ENCODE data around the gene AIFM2. TPM values are rescaled to one million over a fixed set of nuclear protein-coding genes. Genes with fewer than 3 reads are reported as not detected.

Gene AIFM2
- total RNA-seq, 2 experiments from 2014 or later, result 7.2 to 7.5 TPM

DNA sequence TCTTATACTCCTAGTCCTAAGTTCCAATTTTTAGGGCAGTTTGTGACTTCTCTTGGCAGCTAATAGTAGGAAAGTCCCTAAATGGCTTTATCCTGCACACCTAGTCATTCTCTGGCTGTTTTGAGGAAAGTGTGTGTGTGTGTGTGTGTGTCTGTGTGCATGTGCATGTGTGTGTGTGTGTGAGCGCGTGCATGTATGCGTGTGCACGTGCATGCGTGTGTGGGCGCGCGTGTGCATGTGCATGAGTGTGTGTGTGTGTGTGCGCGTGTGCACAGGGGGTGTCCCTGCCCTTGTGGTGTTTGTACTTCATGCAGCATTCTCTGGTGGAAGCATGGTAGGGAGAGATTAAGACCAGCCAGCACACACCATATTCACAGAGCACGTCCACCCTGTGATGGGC is 61.8 kb downstream of the AIFM2 start:
- no peak for ATAC-seq
- Mint-ChIP-seq H3K27ac (no peak overlapping the region), H3K9me3 (ENCODE audit: insufficient read depth) (no peaks in the 10 kb centered on the region), H3K4me1 (ENCODE audit: low read depth) (no peaks in the 10 kb centered on the region), H3K36me3 (ENCODE audit: low read depth) (no peaks in the 10 kb centered on the region), H3K4me3 (no peak overlapping the region), H3K27me3 (ENCODE audit: low read depth) (peaks cover 5% of the 10 kb centered on the region)
- no peak for DNase-seq
- ChIA-PET POLR2A (no interaction called here), CTCF (no interaction called here)

GRCh38 chr10:70069346-70069745 is 63.3 kb downstream of the AIFM2 start:
- H3K27me3 Mint-ChIP-seq (ENCODE audit: low read depth), result peaks cover 7% of the 10 kb centered on the region
- no peak overlapping the region for H3K4me3 Mint-ChIP-seq
- H3K36me3 Mint-ChIP-seq (ENCODE audit: low read depth), result no peaks in the 10 kb centered on the region
- POLR2A ChIA-PET, result no interaction called here
- H3K27ac Mint-ChIP-seq, result no peak overlapping the region
- DNase-seq, result no peak
- ATAC-seq, result no peak
- CTCF ChIA-PET, result no interaction called here
- no peaks in the 10 kb centered on the region for H3K9me3 Mint-ChIP-seq (ENCODE audit: insufficient read depth)
- no peaks in the 10 kb centered on the region for H3K4me1 Mint-ChIP-seq (ENCODE audit: low read depth)

DNA sequence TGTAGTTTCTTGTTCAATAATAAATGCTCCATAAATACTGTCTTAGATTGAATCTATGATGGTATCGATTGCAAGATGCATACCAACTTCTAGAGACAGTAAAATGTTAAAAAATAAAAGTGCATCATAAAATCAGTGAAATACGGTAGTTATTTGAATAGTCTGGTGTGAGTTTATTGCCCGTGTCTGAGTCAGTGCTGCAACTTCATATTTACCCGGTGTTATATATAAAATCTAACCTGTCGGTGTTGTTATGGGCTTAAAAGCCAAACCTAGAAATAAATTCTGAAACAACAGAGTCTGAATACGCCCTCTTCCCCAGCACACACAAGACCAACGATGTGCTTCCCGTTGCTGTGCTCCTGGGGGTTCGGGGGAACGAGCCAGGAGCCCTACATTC is 63.7 kb downstream of the AIFM2 start:
- H3K27me3 Mint-ChIP-seq (ENCODE audit: low read depth), result peaks cover 7% of the 10 kb centered on the region
- DNase-seq, result no peak
- H3K4me3 Mint-ChIP-seq, result no peak overlapping the region
- ChIA-PET POLR2A (no interaction called here), CTCF (no interaction called here)
- no peaks in the 10 kb centered on the region for H3K4me1 Mint-ChIP-seq (ENCODE audit: low read depth)
- H3K27ac Mint-ChIP-seq, result no peak overlapping the region
- ATAC-seq, result no peak
- H3K36me3 Mint-ChIP-seq (ENCODE audit: low read depth), result no peaks in the 10 kb centered on the region
- H3K9me3 Mint-ChIP-seq (ENCODE audit: insufficient read depth), result no peaks in the 10 kb centered on the region

DNA sequence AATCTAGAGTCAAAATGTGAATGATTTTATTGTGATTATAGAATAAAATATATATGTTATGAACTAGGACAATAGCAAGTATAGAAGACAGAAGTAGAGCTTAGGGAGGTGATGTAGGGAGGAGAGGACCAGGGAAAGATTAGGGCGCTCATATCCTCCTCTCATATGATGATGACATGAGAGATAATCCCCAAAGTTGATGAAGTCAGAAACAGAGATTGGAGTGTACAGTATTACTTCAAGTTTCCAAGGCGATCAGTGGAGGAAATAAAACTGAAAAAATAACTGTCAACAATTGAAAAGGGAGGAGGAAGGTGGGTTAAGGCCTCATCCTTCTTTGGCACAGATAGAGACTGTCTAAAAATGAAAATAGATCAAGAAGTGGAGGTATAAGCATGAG is 65.0 kb downstream of the AIFM2 start:
- DNase-seq (no peak), ATAC-seq (no peak)
- Mint-ChIP-seq H3K36me3 (ENCODE audit: low read depth) (no peaks in the 10 kb centered on the region), H3K9me3 (ENCODE audit: insufficient read depth) (no peaks in the 10 kb centered on the region), H3K27me3 (ENCODE audit: low read depth) (peaks cover 7% of the 10 kb centered on the region), H3K4me1 (ENCODE audit: low read depth) (no peaks in the 10 kb centered on the region), H3K27ac (no peak overlapping the region), H3K4me3 (no peak overlapping the region)
- POLR2A ChIA-PET, result no interaction called here
- CTCF ChIA-PET, result no interaction called here

DNA sequence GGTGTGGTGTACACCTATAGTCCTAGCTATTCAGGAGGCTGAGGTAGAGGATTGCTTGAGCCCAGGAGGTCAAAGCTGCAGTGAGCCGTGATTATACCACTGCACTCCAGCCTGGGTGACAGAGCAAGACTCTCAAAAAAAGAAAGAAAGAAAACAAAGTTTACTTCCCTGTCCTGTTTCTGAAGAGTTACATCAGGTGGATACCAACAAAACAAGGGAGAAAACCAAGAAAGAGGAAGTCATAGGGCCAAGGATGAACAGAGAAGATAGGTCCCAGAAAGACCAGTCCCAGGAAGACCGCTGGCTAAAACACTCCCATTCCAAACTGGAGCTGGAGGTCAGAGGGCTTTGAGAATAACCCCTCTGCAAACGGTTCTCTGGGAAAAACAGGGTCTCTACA is 66.4 kb downstream of the AIFM2 start:
- no peak overlapping the region for H3K27ac Mint-ChIP-seq
- ATAC-seq (no peak), DNase-seq (no peak)
- no peak overlapping the region for H3K4me3 Mint-ChIP-seq
- peaks cover 10% of the 10 kb centered on the region for H3K27me3 Mint-ChIP-seq (ENCODE audit: low read depth)
- no peaks in the 10 kb centered on the region for H3K4me1 Mint-ChIP-seq (ENCODE audit: low read depth)
- CTCF ChIA-PET, result interaction anchor here (0.8 kb wide), 1 partner anchor 80 kb away, joined by 3 read pairs; the partner anchor contains the start of gene TYSND1
- H3K36me3 Mint-ChIP-seq (ENCODE audit: low read depth), result no peaks in the 10 kb centered on the region
- H3K9me3 Mint-ChIP-seq (ENCODE audit: insufficient read depth), result no peaks in the 10 kb centered on the region
- POLR2A ChIA-PET, result no interaction called here

DNA sequence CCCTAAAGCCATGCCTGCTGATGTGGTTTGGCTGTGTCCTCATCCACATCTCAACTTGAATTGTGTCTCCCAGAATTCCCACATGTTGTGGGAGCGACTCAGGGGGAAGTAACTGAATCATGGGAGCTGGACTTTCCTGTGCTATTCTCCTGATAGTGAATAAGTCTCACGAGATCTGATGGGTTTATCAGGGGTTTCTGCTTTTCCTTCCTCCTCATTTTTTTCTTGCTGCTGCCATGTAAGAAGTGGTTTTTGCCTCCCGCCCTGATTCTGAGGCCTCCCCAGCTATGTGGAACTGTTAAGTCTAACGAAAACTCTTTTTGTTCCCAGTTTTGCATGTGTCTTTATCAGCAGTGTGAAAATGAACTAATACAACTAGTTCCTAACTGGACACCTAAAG is 68.1 kb downstream of the AIFM2 start:
- H3K9me3 Mint-ChIP-seq (ENCODE audit: insufficient read depth), result no peaks in the 10 kb centered on the region
- H3K36me3 Mint-ChIP-seq (ENCODE audit: low read depth), result no peaks in the 10 kb centered on the region
- ATAC-seq (no peak), DNase-seq (no peak)
- H3K4me1 Mint-ChIP-seq (ENCODE audit: low read depth), result no peaks in the 10 kb centered on the region
- ChIA-PET POLR2A (interaction anchor here (0.6 kb wide), 1 partner anchor 69 kb away, joined by 3 read pairs; no protein-coding TSS in a partner anchor), CTCF (no interaction called here)
- H3K4me3 Mint-ChIP-seq, result no peak overlapping the region
- no peak overlapping the region for H3K27ac Mint-ChIP-seq
- peaks cover 8% of the 10 kb centered on the region for H3K27me3 Mint-ChIP-seq (ENCODE audit: low read depth)

DNA sequence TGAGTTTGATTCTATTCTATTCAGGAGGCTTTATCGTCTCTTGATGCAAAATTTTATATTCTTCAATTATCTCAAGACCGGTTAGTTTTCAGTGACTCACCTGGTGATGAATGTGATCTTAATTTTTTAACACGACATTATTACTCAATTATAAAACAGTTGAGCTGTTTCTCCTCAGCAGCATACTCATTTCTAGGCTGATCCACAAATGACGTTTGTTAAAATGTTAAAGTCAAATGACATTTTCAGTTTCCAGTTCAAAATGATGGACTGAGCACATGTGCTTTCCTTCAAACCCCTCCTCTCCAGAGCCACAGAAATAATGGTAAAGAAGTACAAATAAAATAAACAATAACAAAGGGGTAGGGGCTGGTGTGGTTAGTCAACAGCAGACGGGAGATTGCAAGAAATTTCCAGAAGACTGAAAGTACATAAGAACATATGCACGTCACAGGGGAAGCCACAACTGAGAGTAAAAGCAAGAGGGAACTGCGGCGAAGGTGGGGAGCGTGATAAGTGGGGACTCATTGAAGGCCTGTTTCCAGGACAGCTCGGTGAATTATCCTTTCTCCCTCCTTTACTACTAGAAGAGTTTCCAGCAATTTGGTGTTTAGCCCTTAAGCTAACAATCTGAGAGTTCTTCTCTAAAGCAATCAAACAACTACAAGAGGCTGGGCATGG is 69.1 kb downstream of the AIFM2 start:
- Mint-ChIP-seq H3K27ac (no peak overlapping the region), H3K9me3 (ENCODE audit: insufficient read depth) (no peaks in the 10 kb centered on the region), H3K27me3 (ENCODE audit: low read depth) (peaks cover 8% of the 10 kb centered on the region), H3K4me3 (no peak overlapping the region), H3K4me1 (ENCODE audit: low read depth) (no peaks in the 10 kb centered on the region), H3K36me3 (ENCODE audit: low read depth) (no peaks in the 10 kb centered on the region)
- ChIA-PET CTCF (interaction anchor here (2.2 kb wide), 1 partner anchor 105 kb away, joined by 6 read pairs; no protein-coding TSS in a partner anchor), POLR2A (interaction anchor here (0.6 kb wide), 1 partner anchor 70 kb away, joined by 3 read pairs; no protein-coding TSS in a partner anchor)
- DNase-seq (no peak), ATAC-seq (no peak)

Other genes starting within 250 kb of the AIFM2 start
- 1 to 10 TPM; 6.2 to 7.4 TPM for gene MACROH2A2, start 80.0 kb downstream of the AIFM2 start, total RNA-seq
- 10 to 100 TPM; 12.0 to 13.4 TPM for gene TYSND1, start 13.9 kb upstream of the AIFM2 start, total RNA-seq
- 100 to 1,000 TPM; 157 to 160 TPM for gene SAR1A, start 37.7 kb upstream of the AIFM2 start, total RNA-seq
- 100 to 1,000 TPM; 175 TPM for gene PPA1, start 100.6 kb upstream of the AIFM2 start, total RNA-seq
- gene NPFFR1, start 151.2 kb upstream of the AIFM2 start, total RNA-seq, result not detected
- 10 to 100 TPM; 19.5 to 21.4 TPM for gene LRRC20, start 249.8 kb upstream of the AIFM2 start, total RNA-seq

Measured in activated CD8-positive, alpha-beta T cell treated with anti-CD3 and anti-CD28 coated beads, Interleukin-2, amount 10 ng/mL, durations not matched to agents 7 days and 5 days (primary cell).